Measurements from ENCODE around the gene WDR93. TPM values are rescaled to one million over a fixed set of nuclear protein-coding genes. Genes with fewer than 3 reads are reported as not detected.

WDR93 gene
- polyA plus RNA-seq, 12 donors: 0.12 to 0.39 (median 0.23) TPM; not detected in 4

- DNase-seq: no peak
These were observed 58.4 kb downstream of the WDR93 start for GRCh38 chr15:89749054-89749453.

DNA sequence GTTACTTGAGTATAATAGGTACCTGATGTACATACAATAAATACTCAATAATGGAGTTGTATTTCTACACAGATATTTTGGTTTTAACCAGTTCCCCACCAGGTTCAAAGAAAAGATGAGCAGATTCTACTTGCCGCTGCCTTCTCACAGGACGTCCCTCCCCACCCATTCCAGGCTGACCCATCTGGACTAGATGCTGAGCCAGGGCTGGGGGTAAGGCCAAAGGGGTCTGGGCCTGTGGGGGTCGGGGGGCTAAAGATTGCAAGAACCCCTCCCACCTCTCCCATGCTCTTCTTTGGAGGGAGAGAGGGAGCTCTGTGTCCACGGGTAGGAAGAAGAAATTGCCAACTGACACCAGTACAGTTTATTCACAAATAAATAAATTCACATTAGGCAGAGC lies 58.9 kb downstream of the WDR93 start:
- DNase-seq: no peak

GRCh38 chr15:89749951-89750559 lies 59.4 kb downstream of the WDR93 start:
- no peak for DNase-seq

DNA sequence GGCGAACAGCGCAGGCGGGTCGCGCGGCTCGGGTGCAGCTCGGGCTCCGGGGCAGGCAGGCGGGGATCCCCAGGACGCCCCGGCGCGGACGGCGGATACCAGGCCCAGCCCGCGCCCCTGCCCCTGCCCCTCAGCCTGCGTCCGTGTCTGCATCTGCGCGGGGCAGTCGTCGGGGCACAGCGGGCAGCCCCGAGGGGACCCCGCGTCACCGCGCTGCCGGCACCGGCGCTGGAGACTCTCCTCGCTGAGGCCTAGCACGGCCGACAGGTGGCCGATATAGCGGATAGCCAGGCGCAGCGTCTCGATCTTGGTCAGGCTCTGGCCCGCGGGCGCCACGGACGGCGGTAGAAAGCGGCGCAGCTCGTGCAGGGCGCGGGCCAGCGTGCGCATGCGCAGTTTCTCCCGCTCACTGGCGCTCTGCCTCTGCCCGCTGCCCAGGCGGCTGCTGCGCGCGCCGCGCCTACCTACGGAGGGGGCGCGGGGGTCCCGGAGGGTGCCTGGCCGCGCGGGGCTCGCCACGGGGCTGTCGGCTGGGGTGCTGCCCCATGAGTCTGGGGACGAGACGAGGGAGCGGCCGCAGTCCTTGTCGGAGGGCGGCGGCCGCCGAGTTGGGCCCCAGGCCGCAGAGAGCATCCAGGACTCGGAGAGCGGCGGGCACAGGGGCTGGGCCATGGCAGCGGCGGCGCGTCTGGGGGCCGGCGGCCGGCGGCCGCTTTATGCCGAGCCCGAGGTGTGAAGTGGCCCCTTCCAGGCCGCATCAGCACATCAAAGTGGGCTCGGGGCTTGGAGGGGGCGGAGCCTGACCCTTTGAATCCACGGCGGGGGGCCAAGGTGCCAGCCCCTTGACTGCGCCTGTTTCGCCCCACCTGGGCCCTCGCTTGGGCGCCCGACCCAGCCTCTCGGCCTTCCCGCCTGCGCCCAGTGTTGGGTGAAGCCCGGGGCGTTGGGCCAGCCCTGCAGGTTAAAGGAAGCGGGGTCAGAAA lies 60.2 kb downstream of the WDR93 start, which contains the start of gene MESP1:
Gene MESP1, minus strand, starts transcription at position 690 of the 983 bp plus-strand sequence. Its CDS starts 18 bp downstream, at position 672.
- peak; percentile 91 for DNase-seq

DNA sequence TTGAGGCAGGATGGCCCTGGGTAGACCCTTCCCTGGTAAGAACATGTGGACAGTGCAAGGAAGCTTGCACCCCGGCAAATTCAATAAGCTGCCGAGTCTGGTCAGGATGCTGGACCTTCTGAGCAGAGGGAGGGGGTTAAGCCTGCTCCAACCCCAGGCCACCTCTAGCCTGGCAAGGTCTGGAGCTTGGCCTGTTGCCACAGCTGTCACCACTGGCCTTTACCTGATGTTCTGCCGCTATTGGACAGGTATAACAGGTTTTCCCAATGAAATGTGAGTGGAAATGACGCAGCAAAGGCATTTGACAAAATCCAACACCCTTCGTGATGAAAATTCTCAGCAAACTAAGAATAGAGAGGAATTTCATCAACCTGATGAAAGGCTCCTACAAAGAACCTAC lies 61.1 kb downstream of the WDR93 start:
- no peak for DNase-seq

DNA sequence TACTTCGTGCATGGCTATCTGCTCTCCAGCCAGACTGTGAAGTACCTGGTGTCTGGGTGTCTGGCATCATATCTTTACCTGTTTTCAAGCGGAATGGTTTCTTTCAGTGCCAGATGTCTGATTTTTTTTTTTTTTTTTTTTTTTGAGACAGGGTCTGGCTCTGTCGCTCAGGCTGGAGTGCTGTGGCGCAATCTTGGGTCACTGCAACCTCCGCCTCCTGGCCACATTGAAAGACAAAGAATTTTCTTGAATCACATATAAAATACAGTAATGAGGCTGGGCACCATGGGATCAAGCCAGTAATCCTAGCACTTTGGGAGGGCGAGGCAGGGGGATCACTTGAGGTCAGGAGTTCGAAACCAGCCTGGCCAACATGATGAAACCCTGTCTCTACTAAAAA lies 63.2 kb downstream of the WDR93 start:
- DNase-seq: no peak

- no peak for DNase-seq
These were observed 63.9 kb downstream of the WDR93 start for GRCh38 chr15:89754361-89755154.

GRCh38 chr15:89755701-89756100 lies 65.1 kb downstream of the WDR93 start:
- no peak for DNase-seq

- no peak for DNase-seq
These were observed 66.3 kb downstream of the WDR93 start for GRCh38 chr15:89756897-89757296.

GRCh38 chr15:89758283-89758682 lies 67.7 kb downstream of the WDR93 start:
- DNase-seq: no peak

- no peak for DNase-seq
These were observed 68.4 kb downstream of the WDR93 start for GRCh38 chr15:89758981-89759380.

DNA sequence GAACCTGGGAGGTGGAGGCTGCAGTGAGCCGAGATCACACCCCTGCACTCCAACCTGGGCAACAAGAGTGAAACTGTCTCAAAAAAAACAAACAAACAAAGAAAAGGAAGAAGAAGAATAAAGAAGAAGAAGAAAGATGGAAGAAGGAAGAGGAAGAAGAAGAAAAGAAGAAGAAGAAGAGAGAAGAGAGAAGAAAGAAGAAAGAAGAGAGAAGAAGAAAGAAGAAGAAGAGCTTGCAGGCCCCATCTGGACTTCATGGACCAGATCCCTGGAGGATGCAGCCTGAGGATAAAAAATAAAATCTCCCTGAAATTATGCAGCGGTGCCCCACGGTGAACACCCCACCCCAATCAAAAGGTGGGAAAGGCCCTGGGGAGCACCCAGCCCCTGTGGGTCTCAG lies 69.2 kb downstream of the WDR93 start:
- no peak for DNase-seq

DNA sequence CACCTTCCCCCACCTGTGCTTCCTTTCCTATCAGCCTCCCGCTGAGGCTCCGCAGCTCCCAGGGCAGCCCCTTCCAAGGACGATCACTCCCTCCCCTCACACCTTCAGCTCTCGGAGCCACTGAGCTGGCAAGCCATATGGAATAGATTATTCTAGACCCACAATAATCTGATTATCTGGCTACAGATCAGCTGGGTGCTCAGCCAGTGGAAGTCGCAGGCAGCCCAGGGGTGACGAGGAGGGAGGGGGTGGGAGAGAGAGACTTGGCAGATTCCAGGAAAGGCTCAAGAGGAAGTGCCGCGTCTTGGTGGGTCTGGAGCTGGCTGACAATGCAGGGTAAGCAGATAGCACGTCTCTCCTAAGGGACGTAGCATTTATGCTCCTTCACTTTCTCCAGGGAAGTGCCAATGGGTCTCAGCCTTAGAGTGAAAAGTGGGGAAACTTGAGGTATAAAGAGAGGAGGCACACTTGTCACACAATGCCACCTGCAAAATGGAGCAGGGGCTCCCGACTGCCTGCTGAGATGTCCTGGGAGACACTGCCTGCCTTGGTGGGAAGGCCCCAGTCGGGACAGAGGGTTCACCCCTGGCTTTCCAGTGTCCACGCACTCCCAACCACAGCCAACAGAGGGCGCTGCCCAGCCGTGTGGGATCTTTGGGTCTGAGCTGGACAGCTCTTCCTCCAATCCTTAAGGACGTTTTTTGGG lies 69.8 kb downstream of the WDR93 start:
- DNase-seq: peak; percentile 72

GRCh38 chr15:89761009-89761831 lies 70.6 kb downstream of the WDR93 start:
- no peak for DNase-seq

GRCh38 chr15:89761929-89762328 lies 71.3 kb downstream of the WDR93 start:
- DNase-seq: no peak

GRCh38 chr15:89765694-89766093 lies 75.1 kb downstream of the WDR93 start:
- DNase-seq: no peak

DNA sequence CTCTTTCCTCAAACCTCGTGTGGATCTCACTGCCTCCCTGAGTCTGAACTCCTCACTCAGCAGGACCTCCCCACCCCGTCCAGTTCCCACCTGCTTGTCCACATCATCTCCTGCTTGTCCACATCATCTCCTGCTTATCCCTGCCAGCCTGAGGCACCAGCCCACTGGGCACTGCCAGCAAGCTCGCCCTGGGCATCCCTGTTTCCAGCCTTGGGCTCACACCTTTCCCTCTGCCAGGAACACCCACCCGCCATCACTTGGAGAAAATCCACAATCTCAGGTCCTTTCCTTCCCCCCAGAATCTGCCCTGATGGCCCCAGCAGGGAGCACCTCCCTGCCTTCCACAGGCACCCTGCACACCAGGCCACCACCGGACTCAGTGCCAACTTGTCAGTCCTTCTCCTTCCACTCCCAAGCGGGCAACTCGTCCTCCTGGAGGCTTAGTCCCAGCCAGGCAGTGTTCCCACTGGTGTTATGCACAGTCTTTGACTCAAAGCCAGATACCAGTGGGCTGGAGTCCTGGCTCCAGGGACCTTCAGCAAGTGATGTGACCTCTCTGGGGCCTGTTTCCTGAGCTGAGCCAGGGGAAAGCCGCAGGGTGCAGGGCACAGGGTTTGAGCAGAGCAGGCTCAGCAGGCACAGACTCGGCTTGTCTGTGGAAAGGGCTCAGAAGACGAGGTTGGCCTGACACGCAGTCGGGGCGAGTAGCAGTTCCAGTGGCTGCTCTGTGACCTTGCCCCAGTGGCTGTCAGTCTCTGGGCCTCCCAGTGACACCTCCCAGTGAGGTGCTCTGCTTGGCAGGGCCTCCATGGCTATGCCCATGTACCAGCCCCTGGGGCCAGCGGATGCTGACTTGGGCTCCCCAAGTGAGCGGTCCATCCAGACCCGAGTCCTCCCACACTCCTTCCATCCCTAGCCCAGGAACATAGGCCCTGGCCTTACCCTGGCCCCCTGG lies 76.0 kb downstream of the WDR93 start:
- DNase-seq: no peak

DNA sequence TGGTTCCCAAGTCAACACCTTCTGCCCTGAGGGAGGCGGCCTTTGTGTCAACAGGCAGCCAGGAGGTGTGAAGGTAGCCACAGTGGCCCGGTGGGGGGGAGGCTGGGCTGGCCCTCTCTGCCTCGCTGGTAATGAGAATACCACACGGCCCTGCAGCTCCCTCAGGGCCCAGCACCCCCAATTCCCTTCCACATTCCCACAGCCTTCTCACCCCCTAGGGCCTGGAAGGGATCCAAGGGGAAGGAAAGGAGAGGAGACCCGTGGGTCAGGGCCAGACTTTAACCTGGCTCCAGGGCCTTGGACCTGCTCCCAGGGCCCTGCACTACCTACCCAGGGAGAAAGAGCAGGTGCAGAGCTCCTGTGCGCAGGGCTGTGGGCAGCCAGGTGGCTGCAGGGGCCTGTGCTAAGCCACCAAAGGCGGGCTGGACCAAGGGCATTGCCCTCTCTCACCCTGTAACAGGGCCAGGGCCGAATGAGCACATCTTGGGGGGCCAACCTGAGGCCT lies 76.9 kb downstream of the WDR93 start:
- DNase-seq: no peak

DNA sequence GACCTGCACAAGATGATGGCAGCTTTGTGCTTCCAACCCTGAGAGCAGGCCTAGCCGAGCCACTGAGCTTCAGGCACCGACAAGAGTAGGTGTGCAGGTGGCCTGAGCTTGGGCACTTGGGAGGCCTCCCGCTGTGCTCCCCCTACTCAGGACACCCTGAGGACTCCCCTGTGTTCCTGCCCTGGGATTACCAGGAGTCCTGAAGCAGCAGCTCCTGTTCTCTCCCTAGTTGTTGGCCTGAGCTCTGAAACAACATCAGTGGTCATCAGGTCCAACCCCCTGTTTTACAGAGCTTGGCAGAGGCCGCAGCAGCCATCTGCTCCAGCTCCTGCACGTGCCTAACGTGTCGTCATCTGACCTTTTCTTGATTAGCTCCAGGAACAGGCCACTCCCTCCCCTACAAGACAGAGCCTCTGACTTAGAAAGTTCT lies 77.5 kb downstream of the WDR93 start:
- peak; percentile 52 for DNase-seq
